GM19467 (cell line): ENCODE data around the gene CYB5R3.
A peak's percentile ranks its signal among the peaks of the same experiment; 100 is the strongest.
"Not testable (repeated sequence)": the region's sequence is repeated elsewhere in the genome, so short reads cannot be mapped to it uniquely, and the experiment has no call there.

ENCODE experiments used
- ATAC-seq: cut with Tn5 transposase; IDR thresholded peaks from one replicate; pipeline ENCODE4 v1.9.1; 2021; ENCODE audit warnings: mild to moderate bottlenecking, moderate library complexity; ENCODE audit not compliant: unreplicated experiment

The CYB5R3 gene

DNA sequence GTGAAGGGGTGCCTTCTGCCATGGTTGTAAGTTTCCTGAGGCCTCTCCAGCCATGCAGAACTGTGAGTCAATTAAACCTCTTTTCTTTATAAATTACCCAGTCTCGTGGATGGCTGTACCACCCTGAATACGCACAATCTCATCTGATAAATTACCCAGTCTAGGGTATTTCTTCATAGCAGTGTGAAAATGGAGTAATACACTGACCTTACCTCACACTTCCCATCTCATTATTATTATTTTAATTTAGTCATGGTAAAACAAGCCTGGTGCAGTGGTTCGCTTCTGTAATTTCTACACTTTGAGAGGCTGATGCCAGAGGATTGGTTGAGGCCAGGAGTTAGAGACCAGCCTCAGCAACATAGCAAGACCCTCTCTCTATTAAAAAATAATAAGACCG is 30.5 kb upstream of the CYB5R3 start:
- ATAC-seq, result no peak

DNA sequence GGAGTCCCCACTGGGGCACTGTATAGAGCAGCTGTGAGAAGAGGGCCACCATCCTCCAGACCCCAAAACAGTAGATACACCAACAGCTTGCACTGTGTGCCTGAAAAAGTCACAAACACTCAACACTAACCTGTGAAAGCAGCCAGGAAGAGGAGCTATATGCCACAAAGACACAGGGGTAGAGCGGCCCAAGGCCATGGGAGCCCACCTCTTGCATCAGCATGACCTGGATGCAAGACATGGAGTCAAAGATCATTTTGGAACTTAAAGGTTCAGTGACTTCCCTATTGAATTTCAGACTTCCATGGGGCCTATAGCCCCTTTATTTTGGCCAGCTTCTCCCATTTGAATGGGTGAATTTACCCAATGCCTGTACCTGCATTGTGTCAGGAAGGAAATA is 29.7 kb upstream of the CYB5R3 start:
- no peak for ATAC-seq

DNA sequence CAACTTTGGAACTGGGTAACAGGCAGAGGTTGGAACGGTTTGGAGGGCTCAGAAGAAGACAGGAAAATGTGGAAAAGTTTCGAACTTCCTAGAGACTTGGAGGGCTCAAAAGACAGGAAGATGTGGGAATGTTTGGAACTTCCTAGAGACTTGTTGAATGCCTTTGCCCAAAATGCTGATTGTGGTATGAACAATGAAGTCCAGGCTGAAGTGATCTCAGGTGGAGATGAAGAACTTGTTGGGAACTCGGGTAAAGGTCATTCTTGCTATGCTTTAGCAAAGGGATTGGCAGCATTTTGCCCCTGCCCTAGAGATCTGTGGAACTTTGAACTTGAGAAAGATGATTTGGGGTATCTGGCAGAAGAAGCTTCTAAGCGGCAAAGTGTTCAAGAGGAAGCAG is 28.7 kb upstream of the CYB5R3 start:
- ATAC-seq, result not testable (repeated sequence)

DNA sequence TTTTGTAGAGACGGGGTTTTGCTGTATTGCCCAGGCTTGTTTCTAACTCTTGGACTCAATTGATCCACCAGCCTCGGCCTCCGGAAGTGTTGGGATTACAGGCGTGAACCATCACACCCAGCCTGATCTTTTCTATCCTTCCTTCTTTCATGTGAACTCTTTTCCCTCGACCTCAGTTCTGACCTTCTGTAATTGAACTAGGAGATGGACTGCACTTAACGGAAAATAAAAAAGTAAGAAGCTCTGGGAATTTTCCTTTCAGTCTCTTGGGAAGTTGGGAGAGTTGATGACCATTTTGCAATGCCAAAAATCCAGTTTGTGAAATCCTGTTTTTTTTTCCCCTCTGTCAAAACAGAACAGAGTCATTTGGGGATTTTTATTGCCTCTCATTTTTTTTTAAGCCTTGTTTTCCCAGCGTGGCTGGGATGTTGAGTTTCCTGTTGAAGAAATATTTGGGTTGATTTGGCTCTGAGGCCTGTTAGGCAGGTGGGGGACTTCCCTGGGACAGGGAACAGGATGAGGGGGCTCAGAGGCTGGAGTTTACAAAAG is 26.9 kb upstream of the CYB5R3 start:
- ATAC-seq, result no peak

DNA sequence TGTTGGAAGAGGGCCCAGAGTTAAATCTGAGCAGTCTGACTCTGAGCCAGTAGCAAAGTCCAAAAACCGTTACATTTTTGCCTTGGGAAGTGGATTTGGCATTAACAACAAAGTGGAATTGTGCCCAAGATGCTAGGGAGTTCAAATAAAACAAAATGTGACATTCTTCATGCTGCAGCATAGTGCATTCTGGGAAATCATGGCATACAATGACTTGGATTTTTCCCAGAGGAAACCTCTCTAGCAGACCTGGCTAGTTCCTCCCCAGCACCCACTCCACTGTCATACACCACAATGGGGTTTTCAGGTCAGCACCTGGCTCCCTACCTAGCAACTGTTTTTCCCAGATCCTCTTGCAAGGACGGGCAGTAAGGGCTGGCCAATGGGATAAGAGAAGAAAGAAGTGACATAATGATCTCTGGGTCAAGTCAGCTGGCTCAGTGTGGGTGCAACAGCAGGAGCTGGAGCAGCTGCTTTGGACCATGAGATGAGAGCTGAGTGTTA is 24.8 kb upstream of the CYB5R3 start:
- no peak for ATAC-seq

DNA sequence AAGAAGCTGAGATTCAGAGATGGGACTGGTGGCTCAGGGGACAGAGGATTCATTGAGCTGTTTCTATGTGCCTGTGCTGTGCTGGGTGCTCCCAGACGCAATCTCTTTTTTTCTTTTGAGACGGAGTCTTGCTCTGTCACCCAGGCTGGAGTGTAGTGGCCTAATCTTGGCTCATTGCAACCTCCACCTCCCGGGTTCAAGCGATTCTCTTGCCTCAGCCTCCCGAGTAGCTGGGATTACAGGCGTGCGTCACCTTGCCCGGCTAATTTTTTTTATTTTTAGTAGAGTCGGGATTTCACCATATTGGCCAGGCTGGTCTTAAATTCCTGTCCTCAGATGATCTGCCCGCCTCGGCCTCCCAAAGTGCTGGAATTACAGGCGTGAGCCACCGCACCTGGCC is 23.9 kb upstream of the CYB5R3 start:
- not testable (repeated sequence) for ATAC-seq

DNA sequence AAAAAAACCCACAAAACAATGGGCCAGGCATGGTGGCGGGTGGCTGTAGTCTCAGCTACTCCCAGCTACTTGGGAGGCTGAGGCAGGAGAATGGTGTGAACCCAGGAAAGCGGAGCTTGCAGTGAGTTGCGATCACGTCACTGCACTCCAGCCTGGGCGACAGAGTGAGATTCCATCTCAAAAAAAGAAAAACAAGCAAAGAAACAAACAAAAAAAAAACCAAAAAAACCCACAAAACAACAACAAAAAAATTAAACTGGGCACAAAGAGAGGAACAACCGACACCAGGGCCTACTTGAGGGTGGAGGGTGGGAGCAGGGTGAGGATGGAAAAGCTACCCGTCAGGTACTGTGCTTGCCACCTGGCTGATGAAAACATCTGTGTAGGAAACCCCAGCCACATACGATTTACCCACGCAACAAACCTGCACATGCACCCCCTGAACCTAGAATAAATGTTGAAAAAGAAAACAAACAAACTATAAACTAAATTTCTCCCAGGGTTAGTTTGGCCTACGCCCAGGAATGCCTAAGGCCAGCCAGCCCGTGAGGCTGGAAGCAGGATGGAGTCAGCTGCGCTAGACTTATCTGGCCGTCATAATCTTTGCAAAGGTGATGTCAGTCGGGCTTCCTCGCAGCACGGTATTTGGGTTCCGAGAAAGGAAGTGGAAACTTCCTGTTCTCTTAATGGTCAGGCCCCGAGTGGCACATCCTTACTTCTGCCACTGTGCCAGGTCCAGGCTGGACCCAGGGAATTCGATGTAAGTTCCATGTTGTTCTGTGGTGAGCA is 21.9 kb upstream of the CYB5R3 start:
- ATAC-seq, result no peak

DNA sequence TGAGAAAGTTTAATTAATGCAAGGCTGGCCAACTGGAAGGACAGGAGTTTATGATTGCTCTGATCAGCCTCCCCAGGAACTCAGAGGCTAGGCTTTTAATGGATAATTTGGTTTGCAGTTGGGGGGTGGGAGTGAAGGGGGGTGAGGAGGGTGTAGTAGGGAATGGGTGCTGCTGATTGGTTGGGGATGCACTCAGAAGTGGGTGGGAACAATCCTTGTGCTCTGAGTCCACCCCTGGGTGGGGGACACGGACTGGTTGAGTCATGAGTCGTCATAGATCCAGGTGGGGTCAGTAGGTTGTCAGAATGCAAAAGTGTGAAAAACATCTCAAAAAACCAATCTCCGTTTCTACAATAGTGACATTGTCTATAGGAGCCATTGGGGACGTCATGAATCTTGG is 20.9 kb upstream of the CYB5R3 start:
- ATAC-seq, result no peak

DNA sequence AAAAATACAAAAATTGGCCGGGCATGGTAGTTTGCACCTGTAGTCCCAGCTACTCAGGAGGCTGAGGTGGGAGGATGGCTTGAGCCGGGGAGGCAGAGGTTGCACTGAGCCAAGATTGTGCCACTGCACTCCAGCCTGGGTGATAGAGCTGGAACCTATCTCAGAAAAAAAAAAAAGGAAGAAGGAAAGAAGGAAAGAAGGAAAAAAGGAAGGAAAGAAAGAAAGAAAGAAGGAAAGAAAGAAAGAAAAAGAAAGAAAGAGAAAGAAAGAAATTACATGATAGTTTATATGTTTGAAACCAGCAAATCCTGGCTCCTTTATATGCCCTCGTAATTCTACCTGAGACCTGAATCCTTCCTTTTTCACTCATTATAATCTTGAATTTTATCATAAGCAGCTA is 17.2 kb upstream of the CYB5R3 start:
- ATAC-seq, result not testable (repeated sequence)

DNA sequence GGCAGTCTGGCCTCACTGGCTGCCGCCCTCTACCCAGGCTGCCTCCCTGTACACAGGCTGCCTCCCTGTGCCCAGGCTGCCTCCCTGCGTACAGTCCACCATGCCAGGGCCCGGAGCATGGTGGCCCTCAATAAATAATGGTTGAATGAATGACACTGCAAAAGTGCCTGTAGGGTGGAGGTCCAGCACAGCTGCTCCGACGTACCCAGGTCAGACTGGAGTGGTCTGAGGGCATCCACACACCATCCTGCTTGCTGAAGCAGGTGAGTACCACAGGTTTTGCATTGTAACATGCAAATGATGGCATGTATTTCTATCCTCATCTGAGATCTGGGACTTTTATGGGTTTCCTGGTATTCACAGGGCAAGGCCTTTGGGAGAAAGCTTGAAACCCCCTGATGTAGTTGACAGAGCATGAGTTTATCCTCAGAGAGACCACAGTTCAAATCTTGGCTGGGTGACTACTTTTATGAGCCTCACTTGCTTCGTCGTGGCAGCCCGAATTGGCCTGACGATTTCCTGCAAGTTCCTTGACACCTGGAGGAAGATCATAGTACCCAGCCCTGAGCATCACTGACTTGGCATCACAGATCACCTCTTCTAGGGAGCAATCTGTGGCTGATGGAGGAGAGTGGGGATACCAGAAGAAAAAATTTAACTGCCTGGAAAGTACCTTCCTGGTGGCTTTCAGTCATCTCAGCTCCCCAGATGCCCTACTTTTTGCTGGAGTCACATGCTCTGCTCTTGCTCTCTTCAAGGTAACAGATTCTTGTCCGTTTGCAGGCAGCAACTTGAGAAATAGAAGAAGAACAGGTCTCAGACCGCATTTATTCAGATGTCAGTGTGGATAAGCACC is 16.0 kb upstream of the CYB5R3 start:
- ATAC-seq, result no peak

DNA sequence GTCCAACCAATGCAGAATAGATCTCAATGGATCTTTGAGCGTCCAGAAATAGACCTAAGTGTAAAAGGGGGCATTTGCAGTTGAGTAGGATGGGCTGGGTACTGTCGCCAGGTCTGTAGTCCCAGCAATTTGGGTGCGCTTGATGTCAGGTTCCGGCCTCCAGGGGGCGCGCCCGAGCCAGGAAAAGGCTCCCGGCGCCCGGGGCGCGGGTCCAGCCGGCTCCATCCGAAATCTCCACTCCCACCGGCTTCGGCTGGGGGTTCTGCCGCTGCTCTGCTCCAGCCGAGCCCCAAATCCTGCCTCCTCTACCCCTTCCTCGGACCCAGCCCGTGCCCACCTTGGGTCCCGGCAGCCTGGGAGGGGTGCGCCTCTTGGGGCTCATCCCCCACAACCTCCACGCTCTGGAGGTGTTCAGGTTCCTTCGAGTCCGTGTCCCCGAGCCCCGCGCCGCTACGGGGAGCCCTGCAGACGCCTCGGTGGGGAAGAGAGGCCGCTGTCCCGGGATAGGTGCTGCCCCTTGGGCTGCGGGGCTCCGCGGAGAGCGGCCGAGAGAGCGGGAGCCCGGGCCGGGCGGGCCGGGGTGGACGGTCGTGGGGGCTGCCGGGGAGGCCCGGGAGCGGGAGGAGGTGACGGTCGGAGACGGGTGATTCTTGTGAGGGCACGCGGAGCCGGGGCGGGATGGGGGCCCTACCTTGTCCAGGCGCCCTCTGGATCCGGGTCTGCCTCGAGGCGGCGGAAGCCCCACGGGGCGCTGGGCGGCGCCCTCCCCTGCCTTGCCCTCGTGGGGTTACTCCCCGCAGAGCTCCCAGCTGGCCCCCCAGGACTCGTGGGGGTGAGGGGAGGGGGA is 13.0 kb upstream of the CYB5R3 start:
- peak; percentile 63 for ATAC-seq

DNA sequence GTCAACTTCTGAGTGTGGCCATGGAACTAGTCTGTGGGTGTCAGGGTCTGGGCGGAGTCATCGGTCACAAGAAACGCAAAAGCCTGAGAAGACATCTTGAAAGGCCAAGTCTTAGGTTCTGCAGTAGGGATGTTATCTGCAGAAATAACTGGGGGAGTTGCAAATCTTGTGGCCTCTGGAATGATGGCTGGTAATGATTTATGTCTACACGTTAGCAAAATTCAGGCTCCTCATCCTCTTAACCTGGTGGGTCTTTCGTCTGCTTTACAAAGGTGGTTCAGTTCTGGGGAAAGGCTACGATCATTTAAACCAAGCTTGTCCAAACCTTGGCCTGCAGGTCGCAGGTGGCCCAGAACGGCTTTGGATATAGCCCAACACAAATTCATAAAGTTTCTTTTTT is 7.4 kb upstream of the CYB5R3 start:
- no peak for ATAC-seq

DNA sequence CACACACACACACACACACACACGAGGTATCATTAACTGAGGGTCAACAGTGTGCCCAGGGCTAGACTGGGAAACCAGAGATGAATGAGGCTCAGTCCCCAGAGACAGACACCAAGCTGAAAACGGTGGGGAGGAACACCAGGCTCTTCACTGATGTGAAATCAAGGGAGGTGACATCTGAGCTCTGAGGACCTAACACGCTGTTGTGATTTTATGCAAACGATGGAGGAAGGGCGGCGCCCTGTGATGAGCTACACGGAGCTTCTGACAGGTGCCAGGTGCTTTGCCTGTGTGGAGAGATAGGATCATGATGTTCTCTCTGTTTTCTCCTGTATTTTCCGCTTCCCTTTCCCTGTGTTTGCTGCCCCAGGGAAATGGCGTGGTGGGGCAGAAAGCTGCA is 6.5 kb upstream of the CYB5R3 start:
- peak; percentile 69 for ATAC-seq

DNA sequence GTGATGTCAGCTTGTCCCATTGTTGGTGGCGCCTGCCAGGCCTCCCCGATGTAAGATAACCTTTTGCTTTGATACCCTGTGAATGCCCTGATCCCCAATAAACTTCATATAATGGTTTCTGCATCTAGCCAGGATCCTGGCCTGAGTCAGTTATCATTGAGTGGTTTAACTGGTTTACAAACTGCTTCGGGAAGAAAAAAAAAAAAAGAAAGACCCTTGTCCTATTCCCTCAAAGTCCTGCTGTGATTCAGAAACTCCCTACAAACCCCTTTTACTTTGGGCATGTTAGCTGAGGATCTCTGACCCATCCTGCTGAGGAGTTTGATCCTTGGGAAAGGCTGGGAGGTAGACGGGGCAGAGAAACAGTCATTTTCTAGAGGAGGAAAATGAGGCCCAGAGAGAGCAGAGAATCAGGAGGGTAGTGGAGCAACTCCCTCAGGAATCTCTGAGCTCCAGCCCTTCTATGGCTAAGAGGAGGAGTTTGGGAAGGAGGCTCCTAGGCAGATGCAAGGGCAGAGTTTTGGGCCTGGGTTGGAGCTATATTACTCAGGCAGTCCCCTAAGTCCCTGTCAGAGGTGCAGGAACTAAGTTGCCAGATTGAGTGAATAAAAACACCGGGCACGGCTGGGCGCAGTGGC is 5.4 kb upstream of the CYB5R3 start:
- ATAC-seq, result no peak

DNA sequence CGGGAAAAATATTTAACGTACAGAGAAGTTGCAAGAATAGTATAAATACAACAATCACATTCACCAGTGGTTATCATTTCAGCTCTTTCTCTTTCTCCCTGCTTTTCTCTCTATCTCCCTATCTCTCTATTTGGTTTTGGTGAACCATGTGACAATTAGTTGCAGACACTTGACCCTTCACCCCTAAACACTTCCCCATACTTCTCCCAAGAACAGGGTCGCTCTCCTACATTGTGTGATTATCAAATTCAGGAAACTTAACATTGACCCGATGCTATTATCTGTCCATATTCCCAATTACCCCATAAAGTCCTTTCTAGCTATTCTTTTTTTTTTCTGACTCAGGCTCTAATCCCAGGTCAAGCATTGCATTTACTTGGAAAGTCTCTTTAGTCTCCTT is 4.8 kb upstream of the CYB5R3 start:
- ATAC-seq, result no peak

DNA sequence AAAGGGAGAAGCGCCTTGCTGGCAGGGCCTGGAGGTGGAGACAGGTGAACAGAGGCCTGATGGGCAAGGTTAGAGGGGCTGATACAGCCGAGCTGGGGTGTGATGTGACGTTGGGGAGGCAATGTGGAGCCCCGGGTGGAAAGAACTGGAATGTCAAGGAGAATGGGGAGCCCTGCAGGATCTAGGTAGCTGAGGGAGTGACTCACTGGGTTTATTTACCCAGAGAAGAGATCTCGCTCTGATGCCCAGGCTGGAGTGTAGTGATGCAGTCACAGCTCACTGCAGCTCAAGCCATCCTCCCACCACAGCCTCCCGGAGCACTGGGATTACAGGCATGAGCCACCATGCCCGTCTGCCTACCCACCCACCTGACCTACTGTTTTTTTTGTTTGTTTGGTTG is 1.9 kb upstream of the CYB5R3 start:
- no peak for ATAC-seq

DNA sequence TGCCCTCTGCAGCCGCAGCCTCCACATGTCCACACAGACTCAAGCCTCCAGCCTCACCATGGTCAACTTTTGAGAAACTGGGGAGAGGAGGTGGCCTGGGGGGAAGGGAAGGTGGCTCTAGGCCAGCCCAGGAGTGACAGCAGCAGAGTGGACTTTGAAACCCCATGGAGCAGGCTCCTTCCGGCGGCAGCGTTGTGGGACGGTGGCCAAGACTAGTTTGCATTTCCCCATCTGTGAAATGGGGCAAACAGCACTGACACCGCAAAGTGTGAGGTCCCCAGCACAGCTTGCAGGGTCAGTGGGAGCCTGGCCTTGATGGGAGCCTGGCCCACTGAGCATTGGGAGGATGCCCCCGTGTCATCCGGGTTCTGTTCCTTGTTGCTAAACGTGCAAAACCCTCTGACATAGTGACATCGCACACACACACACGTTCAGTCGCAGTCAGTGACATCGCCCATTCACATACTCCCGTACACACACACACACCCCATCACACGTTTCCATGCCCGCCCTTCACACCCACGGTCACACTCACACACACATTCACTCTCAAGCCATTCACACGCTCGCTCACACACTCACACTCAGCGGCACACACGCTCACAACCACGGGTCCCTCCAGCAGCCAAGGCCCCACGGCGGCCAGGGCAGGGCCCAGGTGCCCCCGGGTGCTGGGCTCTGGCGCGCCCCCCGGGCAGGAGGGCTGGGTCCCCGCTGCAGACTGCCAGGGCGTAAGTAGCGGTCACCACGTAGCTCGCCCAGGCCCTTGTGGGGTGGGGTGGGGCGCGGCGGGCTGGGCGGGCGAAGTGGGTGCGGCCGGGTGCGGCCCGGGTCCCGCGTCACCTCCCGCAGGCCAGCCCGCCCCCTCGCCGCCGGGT is 585 bp downstream of the CYB5R3 start:
- peak; percentile 39 for ATAC-seq

DNA sequence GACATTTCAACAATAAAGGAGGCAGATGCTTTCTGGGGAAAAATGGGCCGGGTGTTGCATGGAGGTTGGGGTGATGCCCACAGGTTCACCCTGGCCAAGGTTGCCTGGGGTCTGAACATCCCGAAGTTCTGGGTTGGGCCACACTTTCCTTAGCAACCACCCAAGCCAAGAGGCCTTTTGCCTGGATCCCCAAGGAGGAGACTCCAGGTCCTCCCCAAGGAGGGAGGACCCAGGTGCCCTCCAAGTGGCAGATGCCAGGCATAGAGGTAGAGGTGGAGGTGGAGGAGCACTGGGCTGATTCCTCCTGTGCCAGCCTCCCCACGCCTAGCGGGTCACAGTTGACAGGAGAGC is 1.2 kb downstream of the CYB5R3 start:
- no peak for ATAC-seq
